Erythroblast (primary cell): Measurements from ENCODE around the gene OR6V1.

Experiments used
- GATA1 ChIP-seq: IDR thresholded peaks from 2 replicates; pipeline ENCODE4 v1.6.1; 2011; ENCODE audit warnings: low read depth, mild to moderate bottlenecking, control low read depth, low read length, moderate library complexity
- POLR2A ChIP-seq: IDR thresholded peaks from 2 replicates; pipeline ENCODE4 v1.6.1; 2011; ENCODE audit warnings: mild to moderate bottlenecking, low read length

- TF ChIP-seq POLR2A (no peak), GATA1 (no peak)
These were observed 4.8 kb upstream of the OR6V1 start for GRCh38 chr7:143047326-143047725.
